ENCODE measurements around the gene AVL9.

Gene AVL9

GRCh38 chr7:32535162-32535702, 39.9 kb downstream of the AVL9 start:
- no peak for DNase-seq

GRCh38 chr7:32536016-32536415, 40.7 kb downstream of the AVL9 start:
- DNase-seq = no peak

GRCh38 chr7:32536585-32536984, 41.3 kb downstream of the AVL9 start:
- no peak for DNase-seq

GRCh38 chr7:32537760-32538159, 42.5 kb downstream of the AVL9 start:
- peak; percentile 13 for DNase-seq

- DNase-seq = no peak
Observed at GRCh38 chr7:32539366-32539765, 44.1 kb downstream of the AVL9 start.

- DNase-seq = no peak
Observed at GRCh38 chr7:32539919-32540531, 44.7 kb downstream of the AVL9 start.

DNA sequence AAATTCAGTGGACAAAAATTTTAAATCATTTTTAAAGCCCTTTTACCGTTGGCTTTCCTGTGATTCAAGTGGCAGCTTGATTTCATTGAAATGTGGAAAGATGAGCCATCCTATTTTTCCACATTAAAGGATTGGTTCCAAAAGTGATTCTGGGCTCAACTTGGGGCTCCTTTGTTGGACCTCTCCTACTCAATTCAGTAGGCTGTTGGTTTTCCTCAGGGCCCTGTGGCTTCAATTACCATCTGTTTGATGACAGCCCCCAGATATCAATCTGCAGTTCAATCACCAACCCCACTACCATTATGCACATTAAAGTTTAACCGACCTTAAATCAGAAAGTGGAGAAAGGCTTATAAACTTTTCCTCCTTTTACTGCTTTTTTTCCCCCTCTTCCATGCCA, 47.3 kb downstream of the AVL9 start:
- no peak for DNase-seq

- no peak for DNase-seq
Observed at GRCh38 chr7:32559480-32559879, 64.2 kb downstream of the AVL9 start.

DNA sequence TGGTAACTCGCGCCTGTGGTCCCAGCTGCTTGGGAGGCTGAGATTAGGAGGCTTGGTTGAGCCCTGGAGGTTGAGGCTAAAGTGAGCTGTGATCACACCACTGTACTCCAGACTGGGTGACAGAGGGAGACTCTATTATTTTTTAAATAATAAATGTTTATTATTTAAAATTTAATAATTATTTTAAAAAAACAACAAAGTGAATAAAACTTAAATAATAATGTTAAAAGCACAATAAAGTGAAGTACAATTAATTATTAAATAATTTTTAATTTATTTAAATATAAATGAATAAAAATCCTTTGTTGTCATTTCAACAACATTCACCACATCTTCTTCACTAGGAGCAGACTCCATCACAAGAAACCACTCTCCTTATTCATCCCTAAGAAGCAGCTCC, 64.8 kb downstream of the AVL9 start:
- no peak for DNase-seq

GRCh38 chr7:32561613-32562012, 66.3 kb downstream of the AVL9 start:
- no peak for DNase-seq

DNA sequence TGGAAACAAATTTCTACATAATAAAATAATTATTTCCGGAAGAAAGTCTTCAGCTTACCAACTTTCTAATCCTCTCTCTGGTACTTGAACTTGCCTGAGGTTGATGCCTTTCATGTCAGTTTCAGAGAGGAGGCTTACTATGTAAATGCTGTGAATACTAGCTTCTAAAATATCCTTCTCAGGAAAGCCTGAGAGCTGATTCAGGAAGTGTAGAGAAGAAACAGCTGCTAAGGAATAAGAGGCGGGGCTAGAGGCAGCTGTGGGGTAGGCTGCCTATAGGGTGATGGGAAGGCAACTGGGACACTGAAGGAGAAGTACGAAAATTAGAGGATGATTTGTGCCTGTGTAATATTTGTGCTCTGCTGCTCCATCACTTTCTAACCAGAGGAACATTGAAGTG, 69.3 kb downstream of the AVL9 start:
- no peak for DNase-seq

GRCh38 chr7:32569388-32570289, 74.3 kb downstream of the AVL9 start:
- DNase-seq = no peak

GRCh38 chr7:32573110-32573687, 77.9 kb downstream of the AVL9 start:
- DNase-seq = no peak

- no peak for DNase-seq
Observed at GRCh38 chr7:32574626-32575025, 79.3 kb downstream of the AVL9 start.

DNA sequence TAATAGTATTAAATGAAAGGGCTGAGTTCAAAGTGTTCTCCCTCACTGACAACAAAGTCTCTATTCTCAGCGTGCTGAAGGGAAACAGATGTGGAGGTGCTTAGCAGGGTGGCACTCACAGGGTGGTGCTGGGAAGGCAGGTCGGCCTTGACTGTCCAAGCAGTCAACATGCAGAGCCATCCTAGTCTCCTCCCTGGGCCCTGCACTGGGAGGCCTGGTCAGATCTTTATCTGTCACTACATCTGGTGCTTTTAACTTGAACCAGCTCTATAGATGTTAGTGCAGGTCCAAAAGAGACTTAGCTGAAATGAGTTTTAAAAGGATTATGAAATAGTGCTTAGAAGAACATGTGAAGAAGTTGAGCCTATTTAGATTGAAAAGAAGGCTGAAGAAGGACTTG, 82.1 kb downstream of the AVL9 start:
- DNase-seq = no peak

DNA sequence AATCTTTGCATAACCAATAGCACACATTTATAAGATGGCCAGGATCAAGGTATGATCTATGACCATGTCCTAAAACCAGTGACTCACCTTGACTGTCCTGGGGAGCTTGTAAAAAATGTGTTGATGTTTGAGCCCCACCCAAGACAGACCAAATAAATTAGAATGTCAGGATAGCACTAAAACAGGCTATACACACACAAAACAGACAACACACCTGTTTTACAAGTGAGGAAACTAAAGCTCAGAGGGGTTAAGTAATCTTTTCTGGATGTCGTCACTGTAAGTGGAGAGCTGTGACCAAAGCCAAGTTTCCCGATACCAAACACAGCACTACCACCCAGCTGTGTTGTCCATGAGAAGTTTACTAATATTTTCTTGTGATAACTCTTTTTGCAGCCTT, 84.5 kb downstream of the AVL9 start:
- no peak for DNase-seq

GRCh38 chr7:32580646-32581045, 85.4 kb downstream of the AVL9 start:
- DNase-seq = no peak

DNA sequence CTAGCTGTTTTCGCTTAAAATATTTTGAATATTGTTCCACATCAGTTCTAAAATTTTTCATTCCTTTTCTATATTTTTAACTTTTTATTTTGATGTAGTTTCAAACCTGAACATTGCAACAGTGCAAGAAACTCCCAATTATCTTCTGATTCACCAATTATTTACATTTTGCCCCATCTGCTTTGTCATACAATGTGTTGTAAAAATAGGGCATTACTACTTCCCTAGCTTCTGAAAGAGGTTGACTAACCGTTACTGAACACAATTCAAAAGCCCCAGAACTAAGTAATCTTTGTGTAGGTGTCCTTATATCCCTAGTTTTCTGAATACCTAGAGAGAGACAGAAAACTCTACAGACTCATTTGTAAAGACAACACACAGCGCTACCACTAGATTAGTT, 86.7 kb downstream of the AVL9 start:
- DNase-seq = no peak

DNA sequence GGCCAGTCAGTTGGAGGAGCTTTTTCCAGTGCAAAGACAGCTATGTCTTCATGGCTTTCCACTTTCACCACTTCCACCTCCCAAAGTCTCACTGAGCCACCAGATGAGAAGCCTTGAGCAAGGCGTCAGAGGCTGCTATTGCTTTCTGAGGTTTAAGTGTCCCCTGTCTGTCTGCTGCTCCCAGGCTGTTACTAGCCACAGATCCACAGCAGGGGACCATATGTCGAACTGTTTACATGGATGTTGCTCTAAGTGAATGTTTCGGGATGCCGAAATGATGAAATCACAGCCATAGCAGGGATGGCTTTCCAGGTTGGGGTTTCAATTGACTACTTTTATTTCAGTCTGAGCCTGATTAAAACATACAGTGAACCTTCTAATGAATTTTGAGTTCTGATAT, 88.5 kb downstream of the AVL9 start:
- DNase-seq = no peak

- no peak for DNase-seq
Observed at GRCh38 chr7:32586291-32587221, 91.3 kb downstream of the AVL9 start.

DNA sequence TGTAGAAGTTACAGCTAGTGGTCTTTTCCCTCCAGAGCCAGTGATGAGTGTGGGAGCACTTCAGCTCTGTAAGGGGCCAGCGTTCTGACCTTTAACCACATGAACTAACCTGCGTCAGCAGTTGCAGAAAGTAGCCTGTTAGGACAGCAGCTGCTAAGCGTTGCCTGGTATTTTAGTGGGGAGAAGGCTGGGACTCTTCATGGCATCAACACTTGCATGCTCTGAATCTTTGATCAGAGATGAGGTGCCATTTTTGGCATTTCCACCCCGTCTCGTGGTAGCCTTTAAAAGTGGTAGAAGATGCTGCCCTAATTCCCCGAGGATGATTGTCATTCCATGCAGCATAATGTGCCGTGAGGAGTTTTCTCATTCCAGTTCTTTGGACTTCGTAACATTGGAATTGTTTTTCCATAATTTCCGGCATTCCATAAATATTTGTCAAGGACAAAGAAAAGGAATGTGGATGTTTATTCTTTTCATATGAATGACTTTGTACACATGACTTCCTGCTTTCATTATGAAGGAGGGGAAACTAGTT, 92.2 kb downstream of the AVL9 start:
- DNase-seq = no peak

GRCh38 chr7:32588657-32589056, 93.4 kb downstream of the AVL9 start:
- DNase-seq = no peak
